NCI-H1092 treated with DMSO at 0.1 percent for 48 hours (cell line): ENCODE results near the gene CARS2.

ENCODE experiments used
- DNase-seq: peaks from one replicate; lab custom pipeline; 2025; lab: John Stamatoyannopoulos, UW

The CARS2 gene

GRCh38 chr13:110652231-110652730, 53.6 kb downstream of the CARS2 start:
- DNase-seq: no peak

GRCh38 chr13:110651726-110652230, 54.1 kb downstream of the CARS2 start:
- DNase-seq: no peak

- DNase-seq: no peak
Observed at GRCh38 chr13:110651271-110651670, 54.6 kb downstream of the CARS2 start.

- no peak for DNase-seq
Observed at GRCh38 chr13:110650436-110650835, 55.5 kb downstream of the CARS2 start.

GRCh38 chr13:110649551-110649950, 56.4 kb downstream of the CARS2 start:
- DNase-seq: no peak

DNA sequence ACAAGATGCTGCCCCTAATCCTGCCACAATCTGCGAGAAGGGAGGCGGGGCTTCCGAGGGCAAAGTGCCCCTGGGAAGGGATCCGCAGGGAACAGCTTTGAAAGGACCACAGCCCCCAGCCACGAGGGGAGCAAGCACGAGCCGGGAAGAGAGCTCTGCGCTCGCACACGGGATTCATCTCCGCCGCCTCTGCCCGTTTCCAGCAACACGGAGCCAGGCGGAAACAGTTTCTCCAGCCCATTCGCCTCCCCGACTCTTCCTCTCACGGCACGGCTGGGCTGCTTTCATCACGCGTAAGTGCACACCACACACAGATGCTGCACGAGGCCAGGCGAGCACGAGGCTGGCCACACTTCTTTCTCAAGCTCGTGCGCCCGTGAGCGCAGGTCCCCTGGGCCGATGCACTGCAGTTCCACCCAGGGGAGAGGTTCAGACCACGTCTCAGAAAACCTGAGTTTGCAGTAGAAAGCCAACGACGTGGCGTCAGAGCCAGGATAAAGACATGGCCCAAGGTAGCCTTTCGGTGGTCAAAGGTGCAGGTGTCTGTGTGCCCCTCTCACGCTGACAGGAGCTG, 57.0 kb downstream of the CARS2 start:
- DNase-seq: no peak

GRCh38 chr13:110648146-110648819, 57.6 kb downstream of the CARS2 start:
- DNase-seq: no peak

GRCh38 chr13:110647365-110647737, 58.6 kb downstream of the CARS2 start:
- DNase-seq: no peak

- no peak for DNase-seq
Observed at GRCh38 chr13:110646442-110647364, 59.2 kb downstream of the CARS2 start.

- DNase-seq: no peak
Observed at GRCh38 chr13:110645750-110646149, 60.2 kb downstream of the CARS2 start.

DNA sequence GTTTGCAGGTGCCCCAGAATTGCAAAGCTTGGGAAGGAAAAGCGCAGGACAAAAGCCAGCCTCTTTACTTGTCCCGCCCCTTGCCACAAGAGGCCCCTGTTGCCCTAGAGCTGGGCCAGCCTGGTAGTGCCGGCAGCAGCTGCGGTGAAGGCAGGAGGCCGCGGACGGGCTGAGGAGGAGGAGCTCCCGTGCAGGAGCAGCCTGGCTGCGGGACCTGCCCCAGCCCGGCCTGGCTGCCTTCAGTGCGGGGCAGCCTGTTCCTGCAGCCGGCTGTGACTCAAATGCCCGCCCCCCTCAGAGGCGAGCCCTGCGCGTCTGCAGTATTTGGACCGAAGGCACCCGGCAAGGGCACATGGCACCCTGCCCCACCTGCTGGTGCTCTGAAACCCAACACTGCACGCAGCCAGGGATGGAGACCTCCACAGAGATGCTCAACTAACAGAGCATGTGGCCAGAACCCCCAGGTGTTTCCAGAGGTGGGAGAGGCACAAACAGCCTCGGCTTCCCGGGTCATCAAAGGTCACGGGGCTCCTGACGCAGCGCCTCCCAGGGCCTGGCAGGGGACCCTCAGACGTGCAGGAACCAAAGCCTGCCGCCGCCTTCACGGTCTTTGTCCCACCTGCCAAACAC, 60.9 kb downstream of the CARS2 start:
- DNase-seq: peak; percentile 89

- DNase-seq: no peak
Observed at GRCh38 chr13:110643768-110644421, 62.0 kb downstream of the CARS2 start.

- DNase-seq: no peak
Observed at GRCh38 chr13:110643324-110643723, 62.6 kb downstream of the CARS2 start.

DNA sequence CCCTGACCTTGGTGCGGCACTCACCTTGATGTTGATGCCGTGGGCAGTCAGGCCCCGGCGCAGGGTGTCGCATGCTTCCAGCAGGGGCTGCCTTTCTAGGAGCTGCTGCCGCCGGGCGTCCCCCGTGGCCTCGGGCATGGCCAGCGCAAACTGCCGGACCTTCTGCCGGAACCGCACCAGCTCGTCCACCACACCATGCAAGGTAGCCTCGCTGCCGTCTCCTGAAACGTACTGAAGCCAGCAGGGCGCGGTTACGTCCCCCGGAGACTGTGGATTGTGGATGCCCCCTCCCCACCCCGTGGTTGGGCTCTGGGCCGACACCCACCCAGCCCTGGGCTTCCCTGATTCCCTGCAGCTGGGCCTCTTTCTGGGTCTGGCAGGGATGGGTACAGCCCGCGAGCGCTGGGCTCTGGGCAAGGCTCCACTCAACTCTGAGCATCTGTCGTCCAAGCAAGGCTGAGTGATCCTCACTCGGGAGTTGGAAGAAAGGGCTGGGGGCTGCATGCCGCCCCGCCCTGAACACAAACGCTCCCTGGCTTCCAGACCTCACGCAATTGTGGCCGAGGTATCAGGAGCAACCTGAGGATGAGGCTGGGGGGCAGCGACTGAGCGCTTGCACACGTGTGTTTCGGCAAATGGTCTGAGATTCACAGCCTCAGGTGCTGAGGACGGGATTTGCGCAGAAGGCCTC, 63.5 kb downstream of the CARS2 start:
- no peak for DNase-seq

DNA sequence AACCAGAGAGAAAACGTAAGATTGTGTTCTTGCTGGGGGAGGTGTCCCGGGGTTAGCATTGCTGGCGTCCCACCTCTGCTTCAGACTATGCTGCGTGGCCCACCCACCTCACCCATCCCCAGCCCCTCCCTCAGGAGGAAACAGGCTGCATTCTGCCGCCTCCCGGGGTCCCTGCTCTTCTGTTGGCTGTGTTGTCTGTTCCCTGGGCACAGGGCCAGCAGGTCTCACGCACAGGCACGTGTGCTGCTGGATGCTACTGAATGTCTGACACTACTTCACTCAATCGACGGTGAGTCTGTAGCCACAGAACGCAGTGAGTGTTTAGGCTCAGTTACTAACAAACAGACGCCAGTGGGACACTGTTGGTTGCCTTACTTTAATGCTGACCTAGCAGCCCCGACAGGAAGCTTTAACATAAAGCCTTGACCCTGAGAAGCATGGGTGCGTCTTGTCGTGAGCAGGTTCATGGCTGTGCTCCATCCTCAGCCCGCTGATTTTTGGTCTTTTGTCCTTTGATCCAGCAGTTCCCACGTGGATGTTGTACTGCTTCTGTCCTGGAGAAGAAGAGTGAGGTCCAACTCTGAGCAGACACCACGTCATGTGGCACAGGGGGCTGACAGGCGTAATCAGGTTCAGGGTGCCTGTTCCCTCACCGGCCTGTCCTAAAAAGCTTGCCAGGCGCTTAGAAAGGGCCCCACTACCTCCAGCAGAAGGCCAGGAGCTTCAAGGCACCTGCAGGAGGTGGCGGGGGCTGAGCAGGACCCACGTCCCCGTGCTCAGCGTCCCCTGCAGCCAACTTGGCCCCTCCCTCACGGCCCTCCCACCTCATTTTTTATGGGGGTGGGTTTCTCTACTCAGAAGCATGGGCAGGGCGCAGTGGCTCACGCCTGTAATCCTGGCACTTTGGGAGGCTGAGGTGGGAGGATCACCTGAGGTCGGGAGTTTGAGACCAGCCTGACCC, 64.6 kb downstream of the CARS2 start:
- DNase-seq: peak; percentile 48

GRCh38 chr13:110640591-110641029, 65.3 kb downstream of the CARS2 start:
- no peak for DNase-seq

GRCh38 chr13:110639935-110640334, 66.0 kb downstream of the CARS2 start:
- DNase-seq: no peak

DNA sequence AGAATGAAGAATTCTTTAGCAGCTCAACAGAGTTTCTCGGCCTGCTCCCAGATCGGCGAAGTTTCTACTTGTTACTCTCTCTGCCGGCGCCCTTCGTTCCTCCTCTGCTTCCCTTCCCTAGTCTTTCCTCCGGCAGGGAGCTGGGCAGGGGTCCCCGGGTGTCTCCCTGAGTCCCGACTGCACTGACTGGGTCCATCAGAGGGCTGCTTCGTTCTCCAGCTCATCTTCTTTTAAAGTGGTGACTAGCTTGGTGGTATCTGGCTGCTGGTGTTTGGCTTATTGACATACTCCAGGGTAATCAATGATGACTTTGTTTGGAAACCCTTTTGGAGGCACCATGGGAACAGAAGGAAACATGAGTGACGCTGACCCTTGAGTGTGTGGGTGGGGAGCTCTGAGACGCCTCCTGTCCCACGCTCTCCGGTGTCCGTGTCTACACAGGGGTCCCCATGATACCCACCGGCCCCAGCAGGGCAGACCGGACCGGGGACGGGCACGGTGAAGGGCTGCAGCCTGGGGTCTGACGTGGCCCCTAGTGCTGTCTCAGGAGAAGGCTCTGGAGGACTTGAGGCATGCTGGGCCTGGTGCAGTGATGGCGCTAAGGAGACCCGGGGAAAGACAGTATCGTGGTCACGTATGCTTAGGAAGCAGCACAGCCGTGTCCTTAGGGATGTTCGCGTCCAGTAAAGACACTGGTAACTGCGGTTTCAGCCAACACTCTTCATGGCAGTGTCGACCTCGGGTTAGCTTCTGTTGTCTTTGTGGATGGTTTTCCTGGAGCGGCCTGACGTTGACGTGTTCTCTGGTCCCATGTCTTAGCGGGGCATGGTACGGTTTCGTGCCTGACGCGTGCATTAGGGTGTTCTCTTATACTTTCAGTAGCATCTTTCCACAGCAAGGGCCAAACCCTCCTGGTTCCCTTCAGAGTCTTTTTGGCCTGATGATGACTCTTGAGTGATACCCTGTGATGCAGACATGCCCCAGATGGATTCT, 66.8 kb downstream of the CARS2 start:
- no peak for DNase-seq
